PC-3 (cell line): ENCODE data around the gene ETHE1. TPM values are rescaled to one million over a fixed set of nuclear protein-coding genes. Genes with fewer than 3 reads are reported as not detected.
"Not testable (repeated sequence)": the region's sequence is repeated elsewhere in the genome, so short reads cannot be mapped to it uniquely, and the experiment has no call there.

Source experiments
- ATAC-seq: fragments of 200-7000 bp; cut with Tn5 transposase; 2 replicates; pipeline ENCODE4 v1.9.1; 2020; ENCODE audit warnings: mild to moderate bottlenecking, moderate library complexity
- BruUV-seq: library from RNA; stranded (reverse); fragments of 400-500 nt; replicated peaks from 2 replicates; lab custom pipeline; 2021; lab: Mats Ljungman, UMichigan
- CTCF ChIA-PET: fragments of 300-600 bp; sonication (Branson Sonifier 250); formaldehyde crosslinking; loops from one replicate; lab custom pipeline; 2022; ENCODE audit warnings: antibody characterized with exemption; lab: Charles Lee
- POLR2A ChIA-PET: fragments of 300-600 bp; sonication (Branson Sonifier 250); formaldehyde crosslinking; loops from one replicate; lab custom pipeline; 2022; ENCODE audit warnings: antibody characterized with exemption; ENCODE audit not compliant: unreplicated experiment; lab: Charles Lee
- DNase-seq: peaks from one replicate; pipeline ENCODE4 v3.0.0-alpha.2; 2015
- H2AFZ ChIP-seq: fragments of 300-600 bp; sonication (generic); 2 replicates; pipeline ENCODE4 v1.6.0; 2016; ENCODE audit warnings: antibody characterized with exemption, low read length
- H3F3A ChIP-seq: fragments of 300-600 bp; sonication (generic); one replicate; pipeline ENCODE4 v1.6.0; 2017; ENCODE audit warnings: antibody characterized with exemption, low read length, control low read depth, mild to moderate bottlenecking; ENCODE audit not compliant: unreplicated experiment
- H3K27ac ChIP-seq: fragments of 300-600 bp; sonication (generic); 2 replicates; pipeline ENCODE4 v1.5.1; 2016; ENCODE audit warnings: mild to moderate bottlenecking, low read length
- H3K27me3 ChIP-seq: fragments of 300-600 bp; sonication (generic); 2 replicates; pipeline ENCODE4 v1.6.1; 2016; ENCODE audit warnings: low read length, mixed read lengths
- H3K36me3 ChIP-seq: fragments of 300-600 bp; sonication (generic); 2 replicates; pipeline ENCODE4 v1.6.1; 2016; ENCODE audit warnings: low read depth, mixed run types, low read length, mixed read lengths
- H3K4me1 ChIP-seq: fragments of 300-600 bp; sonication (generic); 2 replicates; pipeline ENCODE4 v1.5.1; 2016; ENCODE audit warnings: low read length; ENCODE audit not compliant: insufficient read depth
- H3K4me2 ChIP-seq: fragments of 300-600 bp; sonication (generic); 2 replicates; pipeline ENCODE4 v1.6.0; 2016; ENCODE audit warnings: low read length
- H3K4me3 ChIP-seq: fragments of 300-600 bp; sonication (generic); 2 replicates; pipeline ENCODE4 v1.5.1; 2016; ENCODE audit warnings: mild to moderate bottlenecking, low read length, mixed read lengths
- H3K79me2 ChIP-seq: fragments of 300-600 bp; sonication (generic); 2 replicates; pipeline ENCODE4 v1.6.1; 2017; ENCODE audit warnings: low read length, mixed read lengths
- H3K9ac ChIP-seq: fragments of 300-600 bp; sonication (generic); 2 replicates; pipeline ENCODE4 v1.6.0; 2016; ENCODE audit warnings: mild to moderate bottlenecking, low read length
- H3K9me2 ChIP-seq: fragments of 300-600 bp; sonication (generic); replicated peaks from 2 replicates; pipeline ENCODE4 v1.6.1; 2016; ENCODE audit warnings: mixed run types, low read length, mixed read lengths
- H3K9me3 ChIP-seq: fragments of 300-600 bp; sonication (generic); 2 replicates; pipeline ENCODE4 v1.6.1; 2016; ENCODE audit warnings: low read length, mixed read lengths
- H4K20me1 ChIP-seq: fragments of 300-600 bp; sonication (generic); 2 replicates; pipeline ENCODE4 v1.6.1; 2016; ENCODE audit warnings: low read length, mixed read lengths
- CTCF ChIP-seq: fragments of 300-600 bp; sonication (generic); conservative IDR thresholded peaks from 2 replicates; pipeline ENCODE4 v1.5.1; 2017; ENCODE audit warnings: antibody characterized with exemption, low read depth, mild to moderate bottlenecking, low read length
- EZH2 ChIP-seq: fragments of 300-600 bp; sonication (generic); IDR thresholded peaks from one replicate; pipeline ENCODE4 v1.6.1; 2017; ENCODE audit warnings: antibody characterized with exemption, mild to moderate bottlenecking, low read length; ENCODE audit not compliant: unreplicated experiment
- EZH2phosphoT487 ChIP-seq: fragments of 300-600 bp; sonication (generic); IDR thresholded peaks from 2 replicates; pipeline ENCODE4 v1.6.1; 2018; ENCODE audit warnings: mild to moderate bottlenecking, antibody characterized with exemption, low read length, borderline replicate concordance
- intact Hi-C: fragments of 100-400 bp; cut with micrococcal nuclease; formaldehyde crosslinking; loops from 2 replicates; pipeline ENCODE4 v1.9.0; 2023
- total RNA-seq: library from RNA; depleted of rRNA; stranded (reverse); fragments of >200 nt; gene quantifications from 2 replicates; pipeline ENCODE4 v1.2.3, GENCODE V29; 2014

ETHE1 gene
- total RNA-seq, 1 experiment from 2014 or later: 34.2 TPM

- DNase-seq (peak; percentile 18), ATAC-seq (peak; percentile 36)
- Histone ChIP-seq H2AFZ (peak overlapping the region; percentile 89; the same call in 1 of the 2 replicates), H3K79me2 (peaks cover 29% of the 10 kb centered on the region), H3K36me3 (no peaks in the 10 kb centered on the region), H3K9ac (peak overlapping the region; percentile 71), H3K4me3 (peak overlapping the region; percentile 98), H4K20me1 (no peaks in the 10 kb centered on the region), H3K4me2 (peak overlapping the region; percentile 88), H3K4me1 (peaks cover 12% of the 10 kb centered on the region; the same call in 1 of the 2 replicates), H3K27ac (peak overlapping the region; percentile 18; the same call in 1 of the 2 replicates), H3K9me2 (no peaks in the 10 kb centered on the region), H3F3A (no peaks in the 10 kb centered on the region), H3K9me3 (no peaks in the 10 kb centered on the region), H3K27me3 (no peaks in the 10 kb centered on the region)
- TF ChIP-seq EZH2phosphoT487: no peak
- no peak for TF ChIP-seq CTCF
- POLR2A ChIA-PET: no interaction called here
- TSS peak; percentile 50 for BruUV-seq
- intact Hi-C loops: no loop called here
- CTCF ChIA-PET: no interaction called here
These were observed 897 bp downstream of the ETHE1 start for GRCh38 chr19:43525836-43526771.

- CTCF ChIA-PET: no interaction called here
- H3K4me1 ChIP-seq: peaks cover 12% of the 10 kb centered on the region; the same call in 1 of the 2 replicates
These were observed 1.8 kb downstream of the ETHE1 start for GRCh38 chr19:43524922-43525835.

DNA sequence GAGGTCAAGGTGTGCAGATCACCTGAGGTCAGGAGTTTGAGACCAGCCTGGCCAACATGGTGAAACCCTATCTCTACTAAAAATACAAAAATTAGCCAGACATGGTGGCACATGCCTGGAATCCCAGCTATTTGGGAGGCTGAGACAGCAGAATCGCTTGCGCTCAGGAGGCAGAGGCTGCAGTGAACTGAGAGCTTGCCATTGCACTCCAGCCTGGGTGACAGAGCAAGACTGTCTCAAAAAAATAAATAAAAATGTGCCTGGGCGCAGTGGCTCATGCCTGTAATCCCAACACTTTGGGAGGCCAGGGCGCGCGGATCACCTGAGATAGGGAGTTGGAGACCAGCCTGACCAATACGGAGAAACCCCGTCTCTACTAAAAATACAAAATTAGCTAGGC lies 3.3 kb downstream of the ETHE1 start:
- ATAC-seq, BruUV-seq, H3K27me3 ChIP-seq, H3F3A ChIP-seq, H2AFZ ChIP-seq, H4K20me1 ChIP-seq, H3K36me3 ChIP-seq, H3K4me3 ChIP-seq, H3K9me3 ChIP-seq, intact Hi-C loops, DNase-seq, CTCF ChIA-PET, H3K27ac ChIP-seq, POLR2A ChIA-PET, H3K9me2 ChIP-seq, H3K4me2 ChIP-seq, H3K9ac ChIP-seq: not testable (repeated sequence)
- H3K4me1 ChIP-seq: peaks cover 11% of the 10 kb centered on the region; the same call in 1 of the 2 replicates
- H3K79me2 ChIP-seq: peaks cover 29% of the 10 kb centered on the region

More at GRCh38 chr19:43524922-43525835, 1.8 kb downstream of the ETHE1 start:
- DNase-seq (peak; percentile 66), ATAC-seq (peak; percentile 74)
- Histone ChIP-seq H3K9me3 (no peaks in the 10 kb centered on the region), H3K9ac (peak overlapping the region; percentile 71; the same call in 1 of the 2 replicates), H3K27me3 (no peaks in the 10 kb centered on the region), H3K27ac (peak overlapping the region; percentile 18; the same call in 1 of the 2 replicates), H3K9me2 (no peaks in the 10 kb centered on the region), H3F3A (no peaks in the 10 kb centered on the region), H3K4me2 (peak overlapping the region; percentile 88), H3K79me2 (peaks cover 29% of the 10 kb centered on the region), H3K36me3 (no peaks in the 10 kb centered on the region), H4K20me1 (no peaks in the 10 kb centered on the region), H3K4me3 (peak overlapping the region; percentile 98), H2AFZ (no peak overlapping the region; the same call in 1 of the 2 replicates)
- intact Hi-C loops: no loop called here
- no peak for TF ChIP-seq EZH2
- TF ChIP-seq EZH2phosphoT487: no peak
- TF ChIP-seq CTCF: no peak
- POLR2A ChIA-PET: interaction anchor here (0.6 kb wide), 1 partner anchor 59 kb away, joined by 12 read pairs; no protein-coding TSS in a partner anchor
- BruUV-seq: no TSS peak
